ENCODE measurements around the gene FXYD6. TPM values are rescaled to one million over a fixed set of nuclear protein-coding genes. Genes with fewer than 3 reads are reported as not detected.

The FXYD6 gene
- total and polyA plus RNA-seq, 9 of the 15 experiments (the other 6 are each of a cell fraction or from before 2014, with no cell fraction given) = 0.07 to 0.35 TPM; not detected in 7

- ChIA-PET CTCF (ENCODE audit: low intra/inter-chr PET ratio) (no interaction called here), POLR2A (interaction anchor here (0.6 kb wide), 1 partner anchor 182 kb away, joined by 3 read pairs; no protein-coding TSS in a partner anchor)
- H3K79me2 ChIP-seq (ENCODE audit: control insufficient read depth, insufficient read depth, low read length) = no peaks in the 10 kb centered on the region
- H4K20me1 ChIP-seq (replicated peaks; ENCODE audit: control insufficient read depth, insufficient read depth, low read length) = no peaks in the 10 kb centered on the region; the same call in 1 of the 2 replicates
- TF ChIP-seq ZFP91 (CRISPR knock-in tag; IDR thresholded peaks at IDR 0.05) (no peak), ZNF785 (CRISPR knock-in tag; IDR thresholded peaks at IDR 0.05) (no peak), YBX1 (IDR thresholded peaks at IDR 0.05) (no peak), ZKSCAN8 (CRISPR knock-in tag; IDR thresholded peaks at IDR 0.05) (no peak), SMARCC2 (IDR thresholded peaks at IDR 0.05; ENCODE audit: low read depth) (no peak), JUND (IDR thresholded peaks at IDR 0.05; ENCODE audit: borderline replicate concordance, low read depth, low read length) (no peak), JUND (tag; IDR thresholded peaks at IDR 0.05; ENCODE audit: borderline replicate concordance, low read depth, low read length) (no peak), TOE1 (IDR thresholded peaks at IDR 0.05; ENCODE audit: borderline replicate concordance) (no peak), TOE1 (CRISPR knock-in tag; IDR thresholded peaks at IDR 0.05; ENCODE audit: borderline replicate concordance, low read depth) (no peak), ZNF584 (CRISPR knock-in tag; IDR thresholded peaks at IDR 0.05; ENCODE audit: low read depth) (no peak), HNRNPH1 (optimal IDR thresholded peaks at IDR 0.05; ENCODE audit: low read depth, low read length) (no peak), EWSR1 (IDR thresholded peaks at IDR 0.05; ENCODE audit: borderline replicate concordance, low read depth, partially characterized antibody) (no peak), HDAC2 (IDR thresholded peaks at IDR 0.05) (no peak), MAFF (IDR thresholded peaks at IDR 0.05; ENCODE audit: low read length) (no peak), BDP1 (IDR thresholded peaks at IDR 0.05; ENCODE audit: insufficient read depth, insufficient read length) (no peak), FOXJ2 (tag; IDR thresholded peaks at IDR 0.05) (no peak), SOX6 (IDR thresholded peaks at IDR 0.05) (no peak)
- TF ChIP-seq, protein P1, sequence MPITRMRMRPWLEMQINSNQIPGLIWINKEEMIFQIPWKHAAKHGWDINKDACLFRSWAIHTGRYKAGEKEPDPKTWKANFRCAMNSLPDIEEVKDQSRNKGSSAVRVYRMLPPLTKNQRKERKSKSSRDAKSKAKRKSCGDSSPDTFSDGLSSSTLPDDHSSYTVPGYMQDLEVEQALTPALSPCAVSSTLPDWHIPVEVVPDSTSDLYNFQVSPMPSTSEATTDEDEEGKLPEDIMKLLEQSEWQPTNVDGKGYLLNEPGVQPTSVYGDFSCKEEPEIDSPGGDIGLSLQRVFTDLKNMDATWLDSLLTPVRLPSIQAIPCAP (CRISPR knock-in tag; IDR thresholded peaks at IDR 0.05; ENCODE audit: borderline replicate concordance) = no peak
- TF ChIP-seq, protein P2, sequence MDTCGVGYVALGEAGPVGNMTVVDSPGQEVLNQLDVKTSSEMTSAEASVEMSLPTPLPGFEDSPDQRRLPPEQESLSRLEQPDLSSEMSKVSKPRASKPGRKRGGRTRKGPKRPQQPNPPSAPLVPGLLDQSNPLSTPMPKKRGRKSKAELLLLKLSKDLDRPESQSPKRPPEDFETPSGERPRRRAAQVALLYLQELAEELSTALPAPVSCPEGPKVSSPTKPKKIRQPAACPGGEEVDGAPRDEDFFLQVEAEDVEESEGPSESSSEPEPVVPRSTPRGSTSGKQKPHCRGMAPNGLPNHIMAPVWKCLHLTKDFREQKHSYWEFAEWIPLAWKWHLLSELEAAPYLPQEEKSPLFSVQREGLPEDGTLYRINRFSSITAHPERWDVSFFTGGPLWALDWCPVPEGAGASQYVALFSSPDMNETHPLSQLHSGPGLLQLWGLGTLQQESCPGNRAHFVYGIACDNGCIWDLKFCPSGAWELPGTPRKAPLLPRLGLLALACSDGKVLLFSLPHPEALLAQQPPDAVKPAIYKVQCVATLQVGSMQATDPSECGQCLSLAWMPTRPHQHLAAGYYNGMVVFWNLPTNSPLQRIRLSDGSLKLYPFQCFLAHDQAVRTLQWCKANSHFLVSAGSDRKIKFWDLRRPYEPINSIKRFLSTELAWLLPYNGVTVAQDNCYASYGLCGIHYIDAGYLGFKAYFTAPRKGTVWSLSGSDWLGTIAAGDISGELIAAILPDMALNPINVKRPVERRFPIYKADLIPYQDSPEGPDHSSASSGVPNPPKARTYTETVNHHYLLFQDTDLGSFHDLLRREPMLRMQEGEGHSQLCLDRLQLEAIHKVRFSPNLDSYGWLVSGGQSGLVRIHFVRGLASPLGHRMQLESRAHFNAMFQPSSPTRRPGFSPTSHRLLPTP (IDR thresholded peaks at IDR 0.05; ENCODE audit: borderline replicate concordance, extremely low read depth, insufficient read length) = no peak
- H3K27me3 ChIP-seq (ENCODE audit: control insufficient read depth in 2 of 2, insufficient read depth in 2 of 2, low read length in 2 of 2) = peaks cover 15 to 40% of the 10 kb centered on the region in 2 experiments; a peak in 4 of 5 replicates
- BruUV-seq (replicated peaks) = no TSS peak
- DNase-seq (ENCODE audit: extremely low read depth in 1 of 4, low spot score in 3 of 4) (no peak), FAIRE-seq (no peak), ATAC-seq (no peak)
- H3K4me2 ChIP-seq (ENCODE audit: insufficient read depth, low read length) = no peak overlapping the region
- no peaks in the 10 kb centered on the region for H3K9me3 ChIP-seq (replicated peaks; ENCODE audit: control insufficient read depth, insufficient read depth, low read depth, low read length)
- no peak overlapping the region; a peak in 1 of 4 replicates for H3K9ac ChIP-seq (ENCODE audit: insufficient read depth in 1 of 2, low read depth in 2 of 2, low read length in 2 of 2)
- peaks cover 0 to 7% of the 10 kb centered on the region in 2 experiments; a peak in 3 of 5 replicates for H3K4me1 ChIP-seq (replicated peaks in 1 of 2; ENCODE audit: control insufficient read depth in 2 of 2, insufficient read depth in 2 of 2, low read length in 2 of 2)
- H2AFZ ChIP-seq (ENCODE audit: low read depth, low read length) = no peak overlapping the region
- WGBS (ENCODE audit: insufficient coverage, low coverage, missing lambda C conversion rate) = 1% methylated on average over 8 of the region's 8 CpGs
- no peaks in the 10 kb centered on the region for H3K36me3 ChIP-seq (ENCODE audit: control insufficient read depth, insufficient read depth, low read length)
- H3K4me3 ChIP-seq = no peak overlapping the region
- in situ Hi-C loops (cut with MboI) (no loop called here), intact Hi-C loops (cut with micrococcal nuclease) (no loop called here)
- no peak overlapping the region for H3K27ac ChIP-seq (ENCODE audit: extremely low read depth, low read depth, low read length)
- no peaks in the 10 kb centered on the region for H3K9me1 ChIP-seq (ENCODE audit: control insufficient read depth, insufficient read depth, low read length)
These were observed 11.7 kb upstream of the FXYD6 start for GRCh38 chr11:117888139-117888566.

All from K562 (cell line).